HL-60 (cell line): Measurements from ENCODE around the gene TGFB1.

Experiments
- CTCF ChIP-seq: IDR thresholded peaks from one replicate; pipeline ENCODE4 v1.5.1; 2011; ENCODE audit warnings: low read length, control low read depth, inconsistent platforms; ENCODE audit not compliant: insufficient read depth
- GABPA ChIP-seq: IDR thresholded peaks from 2 replicates; pipeline ENCODE4 v1.6.1; 2012; ENCODE audit warnings: low read depth
- POLR2AphosphoS5 ChIP-seq: IDR thresholded peaks from 2 replicates; pipeline ENCODE4 v1.6.1; 2012; ENCODE audit warnings: low read depth
- REST ChIP-seq: IDR thresholded peaks from 2 replicates; pipeline ENCODE4 v1.6.1; 2012; ENCODE audit warnings: low read depth; ENCODE audit not compliant: insufficient replicate concordance
- SPI1 ChIP-seq: IDR thresholded peaks from 2 replicates; pipeline ENCODE4 v1.6.1; 2012; ENCODE audit warnings: low read depth, mild to moderate bottlenecking, borderline replicate concordance

GRCh38 chr19:41335467-41335866 is 18.3 kb downstream of the TGFB1 start:
- TF ChIP-seq CTCF (no peak), SPI1 (no peak), REST (no peak), POLR2AphosphoS5 (no peak), GABPA (no peak)
